Activated naive CD4-positive, alpha-beta T cell treated with anti-CD3 and anti-CD28 coated beads for 36 hours (primary cell): Measurements from ENCODE around the gene EHBP1. TPM values are rescaled to one million over a fixed set of nuclear protein-coding genes. Genes with fewer than 3 reads are reported as not detected.

Source experiments
- CTCF ChIA-PET: fragments of 350-600 bp; sonication (Branson Sonifier 250); formaldehyde crosslinking; loops from one replicate; lab custom pipeline; 2021; ENCODE audit warnings: antibody characterized with exemption; lab: Charles Lee
- DNase-seq: peaks from one replicate; pipeline ENCODE4 v3.0.0-alpha.2; 2020
- H3K27ac Mint-ChIP-seq: one replicate; pipeline ENCODE4 v1.8.0; 2021; ENCODE audit warnings: mild to moderate bottlenecking, mixed read lengths
- H3K27me3 Mint-ChIP-seq: one replicate; pipeline ENCODE4 v1.8.0; 2021; ENCODE audit warnings: low read depth, mixed read lengths
- H3K36me3 Mint-ChIP-seq: one replicate; pipeline ENCODE4 v1.8.0; 2021; ENCODE audit warnings: low read depth, mixed read lengths
- H3K4me1 Mint-ChIP-seq: one replicate; pipeline ENCODE4 v1.8.0; 2021; ENCODE audit warnings: low read depth, mixed read lengths
- H3K4me3 Mint-ChIP-seq: one replicate; pipeline ENCODE4 v1.8.0; 2021; ENCODE audit warnings: mild to moderate bottlenecking, moderate library complexity, mixed read lengths
- H3K9me3 Mint-ChIP-seq: one replicate; pipeline ENCODE4 v1.8.0; 2021; ENCODE audit warnings: mixed read lengths
- intact Hi-C: fragments of 100-400 bp; cut with micrococcal nuclease; formaldehyde crosslinking; loops from one replicate; pipeline ENCODE4 v1.15.1; 2023
- total RNA-seq, 2 experiments: library from RNA; stranded (reverse); gene quantifications; one replicate each; pipeline ENCODE4 v1.2.3, GENCODE V29; 2021

The EHBP1 gene
- total RNA-seq, 2 experiments from 2014 or later = 17.4 to 17.5 TPM

DNA sequence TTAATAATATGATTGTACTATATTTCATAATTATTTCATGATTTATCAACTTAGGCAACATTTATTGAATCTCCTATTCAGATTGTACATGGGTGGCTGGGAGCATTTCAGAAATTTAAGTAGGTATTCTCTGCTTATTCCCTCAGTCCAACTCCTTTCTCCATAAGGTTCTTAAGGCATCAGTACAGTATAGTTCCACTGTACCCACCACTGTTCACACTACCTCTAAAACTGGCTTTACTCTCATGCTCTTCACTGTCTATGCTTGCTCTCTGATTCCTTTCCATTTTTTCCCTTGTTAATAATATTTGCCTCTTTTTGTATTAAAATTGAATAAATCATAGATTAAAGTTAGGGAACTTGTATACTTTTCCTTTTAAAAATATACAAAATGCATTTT, 89.8 kb downstream of the EHBP1 start:
- Mint-ChIP-seq H3K27me3 (no peaks in the 10 kb centered on the region), H3K4me1 (peaks cover 9% of the 10 kb centered on the region), H3K4me3 (no peak overlapping the region), H3K9me3 (no peaks in the 10 kb centered on the region), H3K36me3 (peaks cover 1% of the 10 kb centered on the region), H3K27ac (no peak overlapping the region)
- DNase-seq = no peak
- CTCF ChIA-PET = interaction anchor here (1.0 kb wide), 1 partner anchor 10 kb away, joined by 3 read pairs; no protein-coding TSS in a partner anchor
- intact Hi-C loops = no loop called here

DNA sequence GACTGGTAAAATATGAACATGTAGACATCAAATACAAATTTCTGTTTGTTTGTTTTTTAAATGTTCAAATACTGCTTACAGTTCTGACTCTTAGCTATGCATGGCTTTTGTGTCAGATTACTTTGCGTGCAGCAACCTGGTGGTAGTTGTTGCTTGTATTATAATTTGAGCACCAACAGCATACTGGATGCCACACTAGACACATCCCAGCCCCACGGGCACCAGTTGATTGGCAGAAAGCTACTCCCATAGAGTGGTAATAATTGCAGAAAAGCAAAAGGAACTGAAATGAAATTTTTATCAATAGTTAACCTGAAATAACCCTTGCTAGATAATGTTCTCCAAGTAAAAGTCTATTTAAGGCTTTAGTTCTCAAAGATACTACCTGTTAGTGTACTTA, 91.6 kb downstream of the EHBP1 start:
- Mint-ChIP-seq H3K36me3 (peaks cover 1% of the 10 kb centered on the region), H3K27ac (no peak overlapping the region), H3K27me3 (no peaks in the 10 kb centered on the region), H3K4me1 (peaks cover 22% of the 10 kb centered on the region), H3K4me3 (no peak overlapping the region), H3K9me3 (no peaks in the 10 kb centered on the region)
- intact Hi-C loops = no loop called here
- CTCF ChIA-PET = no interaction called here
- no peak for DNase-seq

DNA sequence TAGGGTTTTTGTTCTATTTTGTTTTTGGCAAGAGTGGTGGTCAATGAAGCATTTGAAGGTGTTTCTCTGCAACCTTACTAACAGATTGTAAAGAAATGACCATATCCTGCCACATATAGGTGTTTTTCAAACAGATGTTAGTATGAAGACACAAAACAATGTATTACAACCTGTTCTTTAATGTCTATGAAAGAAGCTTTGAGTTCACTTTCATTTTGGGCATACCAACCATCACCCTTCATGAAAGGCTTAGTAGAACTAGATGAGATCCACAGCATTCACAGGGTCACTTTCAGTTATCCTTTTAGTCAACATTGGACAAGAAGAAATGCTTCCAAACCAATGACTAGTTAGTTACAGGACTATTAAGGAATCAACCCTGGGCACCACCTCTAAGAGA, 95.1 kb downstream of the EHBP1 start:
- CTCF ChIA-PET = interaction anchor here (0.9 kb wide), 1 partner anchor 24 kb away, joined by 5 read pairs; no protein-coding TSS in a partner anchor
- Mint-ChIP-seq H3K9me3 (no peaks in the 10 kb centered on the region), H3K27ac (no peak overlapping the region), H3K36me3 (peaks cover 4% of the 10 kb centered on the region), H3K4me3 (no peak overlapping the region), H3K27me3 (no peaks in the 10 kb centered on the region), H3K4me1 (peaks cover 23% of the 10 kb centered on the region)
- DNase-seq = no peak
- intact Hi-C loops = no loop called here

- peaks cover 23% of the 10 kb centered on the region for H3K4me1 Mint-ChIP-seq
- no peaks in the 10 kb centered on the region for H3K9me3 Mint-ChIP-seq
- no peak overlapping the region for H3K27ac Mint-ChIP-seq
- no peak overlapping the region for H3K4me3 Mint-ChIP-seq
- intact Hi-C loops = no loop called here
- peaks cover 5% of the 10 kb centered on the region for H3K36me3 Mint-ChIP-seq
- DNase-seq = no peak
- CTCF ChIA-PET = interaction anchor here (0.9 kb wide), 1 partner anchor 25 kb away, joined by 5 read pairs; no protein-coding TSS in a partner anchor
- H3K27me3 Mint-ChIP-seq = no peaks in the 10 kb centered on the region
These were observed 95.6 kb downstream of the EHBP1 start for GRCh38 chr2:62801110-62801509.

GRCh38 chr2:62801814-62802523, 96.5 kb downstream of the EHBP1 start:
- intact Hi-C loops = no loop called here
- CTCF ChIA-PET = interaction anchor here (0.6 to 1.8 kb wide), 2 partner anchors 13 to 1399 kb away, joined by 3 to 4 read pairs; no protein-coding TSS in a partner anchor
- H3K9me3 Mint-ChIP-seq = no peaks in the 10 kb centered on the region
- no peak overlapping the region for H3K27ac Mint-ChIP-seq
- no peak for DNase-seq
- H3K4me3 Mint-ChIP-seq = no peak overlapping the region
- H3K36me3 Mint-ChIP-seq = peaks cover 11% of the 10 kb centered on the region
- no peaks in the 10 kb centered on the region for H3K27me3 Mint-ChIP-seq
- peaks cover 23% of the 10 kb centered on the region for H3K4me1 Mint-ChIP-seq

- H3K4me3 Mint-ChIP-seq = no peak overlapping the region
- peaks cover 23% of the 10 kb centered on the region for H3K4me1 Mint-ChIP-seq
- H3K27me3 Mint-ChIP-seq = no peaks in the 10 kb centered on the region
- intact Hi-C loops = no loop called here
- H3K36me3 Mint-ChIP-seq = peaks cover 21% of the 10 kb centered on the region
- CTCF ChIA-PET = no interaction called here
- H3K9me3 Mint-ChIP-seq = peaks cover 2% of the 10 kb centered on the region
- no peak for DNase-seq
- no peak overlapping the region for H3K27ac Mint-ChIP-seq
These were observed 98.4 kb downstream of the EHBP1 start for GRCh38 chr2:62803961-62804360.

DNA sequence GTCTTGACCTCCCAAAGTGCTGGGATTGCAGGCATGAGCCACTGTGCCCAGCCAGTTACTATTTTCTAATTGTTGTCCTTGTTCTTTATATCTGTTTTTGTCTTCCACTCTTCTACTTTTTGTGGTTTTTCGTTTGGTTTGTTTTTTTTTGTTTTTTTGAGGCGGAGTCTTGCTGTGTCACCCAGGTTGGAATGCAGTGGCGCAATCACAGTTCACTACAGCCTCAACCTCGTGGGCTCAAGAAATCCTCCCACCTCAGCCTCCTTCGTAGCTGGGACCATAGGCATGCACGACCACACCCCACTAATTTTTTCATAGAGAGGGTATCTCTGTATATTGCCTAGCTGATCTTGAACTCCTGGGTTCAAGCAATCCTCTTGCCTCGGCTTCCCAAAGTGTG, 100.7 kb downstream of the EHBP1 start:
- intact Hi-C loops = no loop called here
- Mint-ChIP-seq H3K27ac (no peak overlapping the region), H3K4me3 (no peak overlapping the region), H3K4me1 (peaks cover 7% of the 10 kb centered on the region), H3K27me3 (no peaks in the 10 kb centered on the region), H3K9me3 (peaks cover 2% of the 10 kb centered on the region), H3K36me3 (peaks cover 20% of the 10 kb centered on the region)
- CTCF ChIA-PET = interaction anchor here (0.6 kb wide), 1 partner anchor 474 kb away, joined by 3 read pairs; no protein-coding TSS in a partner anchor
- no peak for DNase-seq

GRCh38 chr2:62808554-62808953, 103.0 kb downstream of the EHBP1 start:
- Mint-ChIP-seq H3K27me3 (no peaks in the 10 kb centered on the region), H3K36me3 (peaks cover 20% of the 10 kb centered on the region), H3K4me3 (no peak overlapping the region), H3K9me3 (peaks cover 2% of the 10 kb centered on the region), H3K27ac (no peak overlapping the region), H3K4me1 (no peaks in the 10 kb centered on the region)
- DNase-seq = no peak
- CTCF ChIA-PET = no interaction called here
- intact Hi-C loops = no loop called here

- intact Hi-C loops = no loop called here
- Mint-ChIP-seq H3K27me3 (no peaks in the 10 kb centered on the region), H3K4me3 (no peak overlapping the region), H3K9me3 (peaks cover 2% of the 10 kb centered on the region), H3K27ac (no peak overlapping the region), H3K36me3 (peaks cover 16% of the 10 kb centered on the region), H3K4me1 (peaks cover 5% of the 10 kb centered on the region)
- CTCF ChIA-PET = no interaction called here
- DNase-seq = no peak
These were observed 105.6 kb downstream of the EHBP1 start for GRCh38 chr2:62811086-62811485.

GRCh38 chr2:62811972-62812371, 106.5 kb downstream of the EHBP1 start:
- Mint-ChIP-seq H3K9me3 (peaks cover 2% of the 10 kb centered on the region), H3K27me3 (no peaks in the 10 kb centered on the region), H3K27ac (no peak overlapping the region), H3K4me3 (no peak overlapping the region), H3K36me3 (peaks cover 10% of the 10 kb centered on the region), H3K4me1 (peaks cover 5% of the 10 kb centered on the region)
- no peak for DNase-seq
- intact Hi-C loops = no loop called here
- CTCF ChIA-PET = no interaction called here

GRCh38 chr2:62812921-62813825, 107.7 kb downstream of the EHBP1 start:
- Mint-ChIP-seq H3K27ac (no peak overlapping the region), H3K4me1 (peaks cover 5% of the 10 kb centered on the region)
- CTCF ChIA-PET = interaction anchor here (0.6 kb wide), 1 partner anchor 340 kb away, joined by 3 read pairs; no protein-coding TSS in a partner anchor

GRCh38 chr2:62814123-62814522, 108.6 kb downstream of the EHBP1 start:
- H3K4me1 Mint-ChIP-seq = peaks cover 5% of the 10 kb centered on the region
- intact Hi-C loops = no loop called here
- H3K27ac Mint-ChIP-seq = no peak overlapping the region
- CTCF ChIA-PET = interaction anchor here (1.0 to 1.4 kb wide), 2 partner anchors 12 to 26 kb away, joined by 3 to 4 read pairs; no protein-coding TSS in a partner anchor
- no peaks in the 10 kb centered on the region for H3K36me3 Mint-ChIP-seq
- peak; percentile 20 for DNase-seq
- no peaks in the 10 kb centered on the region for H3K27me3 Mint-ChIP-seq
- no peaks in the 10 kb centered on the region for H3K9me3 Mint-ChIP-seq
- H3K4me3 Mint-ChIP-seq = no peak overlapping the region

More at GRCh38 chr2:62812921-62813825, 107.7 kb downstream of the EHBP1 start:
- no peak for DNase-seq
- no peaks in the 10 kb centered on the region for H3K27me3 Mint-ChIP-seq
- peaks cover under 1% of the 10 kb centered on the region for H3K9me3 Mint-ChIP-seq
- intact Hi-C loops = no loop called here
- no peak overlapping the region for H3K4me3 Mint-ChIP-seq
- H3K36me3 Mint-ChIP-seq = peaks cover 6% of the 10 kb centered on the region
